Vagina (tissue), 2 donors: ENCODE measurements around the gene GALNT7. TPM values are rescaled to one million over a fixed set of nuclear protein-coding genes. Genes with fewer than 3 reads are reported as not detected.

Experiments used
- DNase-seq, 2 donors: peaks; one replicate each; pipeline ENCODE4 v3.0.0-alpha.2; 2017; ENCODE audit errors: extremely low spot score in 2 of 2
- H3K27ac ChIP-seq: fragments of 200-600 bp; sonication (generic); one replicate; pipeline ENCODE4 v1.5.1; 2019
- H3K27me3 ChIP-seq: fragments of 200-600 bp; sonication (generic); one replicate; pipeline ENCODE4 v1.5.1; 2019
- H3K36me3 ChIP-seq, 2 donors: fragments of 200-600 bp; sonication (generic); one replicate each; pipeline ENCODE4 v1.5.1; 2017 to 2019
- H3K4me1 ChIP-seq: fragments of 200-600 bp; sonication (generic); one replicate; pipeline ENCODE4 v1.5.1; 2019
- H3K4me3 ChIP-seq, 2 donors: fragments of 200-600 bp; sonication (generic); 1 replicate in 1 of 2; 2 replicates in 1 of 2; pipeline ENCODE4 v1.5.1; 2016 to 2019
- H3K9me3 ChIP-seq: fragments of 200-600 bp; sonication (generic); one replicate; pipeline ENCODE4 v1.5.1; 2019
- POLR2A ChIP-seq, 2 donors: fragments of 450-650 bp; IDR thresholded peaks; one replicate each; pipeline ENCODE4 v1.6.1; 2017; ENCODE audit warnings: antibody characterized with exemption in 2 of 2, mild to moderate bottlenecking in 2 of 2, moderate library complexity in 2 of 2
- POLR2AphosphoS5 ChIP-seq, 2 donors: sonication (generic); formaldehyde crosslinking; IDR thresholded peaks; one replicate each; pipeline ENCODE4 v1.9.0; 2017; ENCODE audit warnings: antibody characterized with exemption in 2 of 2, mild to moderate bottlenecking in 2 of 2, low read depth in 1 of 2; ENCODE audit not compliant: insufficient read depth in 1 of 2
- intact Hi-C: fragments of 100-400 bp; cut with DNase I; formaldehyde crosslinking; loops from one replicate; pipeline ENCODE4 v1.15.1; 2023
- total RNA-seq: library from RNA; depleted of rRNA; stranded (reverse); fragments of >200 nt; gene quantifications from one replicate; pipeline ENCODE4 v1.2.3, GENCODE V29; 2016
- TF ChIP-seq, protein P1 (sequence below), 3 experiments: fragments of 450-650 bp in 2 of 3; fragments of 200-600 bp in 1 of 3; sonication (generic) in 1 of 3; IDR thresholded peaks; one replicate each; pipeline ENCODE4 v1.5.1; 2017 to 2019; ENCODE audit warnings: antibody characterized with exemption in 3 of 3, mild to moderate bottlenecking in 2 of 3, moderate library complexity in 2 of 3

The GALNT7 gene
- total RNA-seq, 1 donor from 2014 or later: 9.1 TPM

DNA sequence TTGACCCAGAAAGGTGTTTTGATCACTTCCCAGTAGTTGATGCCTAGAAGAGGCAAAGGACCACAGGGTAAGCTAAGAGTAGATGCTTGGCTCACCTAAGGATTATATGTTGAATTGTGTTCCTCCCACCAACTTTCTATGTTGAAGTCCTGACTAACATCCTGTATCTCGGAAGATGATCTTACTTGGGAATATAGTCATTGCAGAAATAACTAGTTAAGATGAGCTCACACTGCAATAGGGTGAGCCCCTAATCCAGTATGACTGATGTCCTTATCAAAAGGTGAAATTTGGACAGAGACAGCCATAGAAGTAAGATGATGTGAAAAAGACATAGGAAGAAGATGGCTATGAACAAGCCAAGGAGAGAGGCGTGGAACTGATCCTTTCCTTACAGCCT, 168.9 kb downstream of the GALNT7 start:
- Histone ChIP-seq H3K36me3 (no peaks in the 10 kb centered on the region), H3K9me3 (no peaks in the 10 kb centered on the region), H3K4me1 (peaks cover 8% of the 10 kb centered on the region), H3K27ac (no peak overlapping the region), H3K4me3 (no peak overlapping the region), H3K27me3 (no peaks in the 10 kb centered on the region)
- DNase-seq: no peak
- intact Hi-C loops: no loop called here
- TF ChIP-seq, protein P1, sequence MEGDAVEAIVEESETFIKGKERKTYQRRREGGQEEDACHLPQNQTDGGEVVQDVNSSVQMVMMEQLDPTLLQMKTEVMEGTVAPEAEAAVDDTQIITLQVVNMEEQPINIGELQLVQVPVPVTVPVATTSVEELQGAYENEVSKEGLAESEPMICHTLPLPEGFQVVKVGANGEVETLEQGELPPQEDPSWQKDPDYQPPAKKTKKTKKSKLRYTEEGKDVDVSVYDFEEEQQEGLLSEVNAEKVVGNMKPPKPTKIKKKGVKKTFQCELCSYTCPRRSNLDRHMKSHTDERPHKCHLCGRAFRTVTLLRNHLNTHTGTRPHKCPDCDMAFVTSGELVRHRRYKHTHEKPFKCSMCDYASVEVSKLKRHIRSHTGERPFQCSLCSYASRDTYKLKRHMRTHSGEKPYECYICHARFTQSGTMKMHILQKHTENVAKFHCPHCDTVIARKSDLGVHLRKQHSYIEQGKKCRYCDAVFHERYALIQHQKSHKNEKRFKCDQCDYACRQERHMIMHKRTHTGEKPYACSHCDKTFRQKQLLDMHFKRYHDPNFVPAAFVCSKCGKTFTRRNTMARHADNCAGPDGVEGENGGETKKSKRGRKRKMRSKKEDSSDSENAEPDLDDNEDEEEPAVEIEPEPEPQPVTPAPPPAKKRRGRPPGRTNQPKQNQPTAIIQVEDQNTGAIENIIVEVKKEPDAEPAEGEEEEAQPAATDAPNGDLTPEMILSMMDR (IDR thresholded peaks at IDR 0.05): no peak
- TF ChIP-seq POLR2AphosphoS5 (IDR thresholded peaks at IDR 0.05; ENCODE audit: insufficient read depth in 1 of 2, low read depth in 1 of 2) (no peak), POLR2A (IDR thresholded peaks at IDR 0.05) (no peak)

DNA sequence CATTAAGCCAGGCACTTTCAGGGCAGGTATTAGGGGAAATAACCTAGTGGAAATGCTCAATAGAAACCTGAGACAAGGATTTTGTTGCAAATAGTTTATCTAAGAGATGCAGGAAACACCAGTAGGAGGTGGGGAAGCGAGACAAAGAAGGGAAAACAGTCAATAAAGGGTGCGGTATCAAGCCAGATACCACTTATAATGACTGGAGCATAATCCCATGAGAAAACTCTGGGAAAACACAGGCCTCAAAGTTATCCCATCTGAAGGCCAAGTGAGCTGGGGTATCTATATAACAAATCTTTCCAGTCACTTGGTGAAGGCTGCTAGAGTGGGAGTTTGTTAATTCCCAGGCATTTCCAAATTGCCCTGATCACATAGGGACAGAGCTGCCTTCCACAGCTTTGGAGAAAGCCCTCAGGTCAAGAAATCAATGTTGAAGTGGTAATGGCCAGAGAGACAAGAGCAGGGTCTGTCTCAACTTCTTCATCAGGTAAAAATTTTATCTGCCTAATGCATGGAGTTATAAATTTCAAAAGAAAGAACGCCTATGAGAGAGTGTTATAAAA, 175.3 kb downstream of the GALNT7 start:
- Histone ChIP-seq H3K27me3 (no peaks in the 10 kb centered on the region), H3K4me3 (no peak overlapping the region), H3K27ac (no peak overlapping the region), H3K4me1 (no peaks in the 10 kb centered on the region), H3K36me3 (no peaks in the 10 kb centered on the region), H3K9me3 (no peaks in the 10 kb centered on the region)
- intact Hi-C loops: no loop called here
- TF ChIP-seq, protein P1 (IDR thresholded peaks at IDR 0.05): no peak
- TF ChIP-seq POLR2AphosphoS5 (IDR thresholded peaks at IDR 0.05; ENCODE audit: insufficient read depth in 1 of 2, low read depth in 1 of 2): no peak
- TF ChIP-seq POLR2A (IDR thresholded peaks at IDR 0.05): no peak
- DNase-seq: no peak

DNA sequence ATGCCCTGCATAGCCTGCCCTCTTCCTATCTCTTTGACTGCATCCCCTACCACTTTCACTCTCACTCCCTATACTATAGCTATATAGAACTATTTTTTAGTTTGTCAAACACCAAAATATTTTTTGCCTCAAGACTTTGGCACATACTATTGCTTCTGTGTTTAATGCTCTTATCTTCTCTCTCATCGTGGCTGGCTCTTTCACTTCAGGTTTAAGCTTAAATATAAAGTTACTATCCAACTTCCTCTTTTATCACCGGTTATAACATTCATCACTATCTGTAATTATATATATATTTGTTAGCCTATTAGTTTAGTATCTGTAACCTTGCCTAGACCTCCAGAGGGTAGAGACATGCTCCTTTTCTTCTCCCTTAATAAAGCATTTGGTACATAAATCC, 177.0 kb downstream of the GALNT7 start:
- TF ChIP-seq POLR2AphosphoS5 (IDR thresholded peaks at IDR 0.05; ENCODE audit: insufficient read depth in 1 of 2, low read depth in 1 of 2): no peak
- TF ChIP-seq, protein P1 (IDR thresholded peaks at IDR 0.05): no peak
- TF ChIP-seq POLR2A (IDR thresholded peaks at IDR 0.05): no peak
- DNase-seq: no peak
- intact Hi-C loops: no loop called here
- no peaks in the 10 kb centered on the region for H3K4me1 ChIP-seq
- no peaks in the 10 kb centered on the region for H3K36me3 ChIP-seq
- no peak overlapping the region for H3K4me3 ChIP-seq
- no peaks in the 10 kb centered on the region for H3K27me3 ChIP-seq
- no peaks in the 10 kb centered on the region for H3K9me3 ChIP-seq
- H3K27ac ChIP-seq: no peak overlapping the region

DNA sequence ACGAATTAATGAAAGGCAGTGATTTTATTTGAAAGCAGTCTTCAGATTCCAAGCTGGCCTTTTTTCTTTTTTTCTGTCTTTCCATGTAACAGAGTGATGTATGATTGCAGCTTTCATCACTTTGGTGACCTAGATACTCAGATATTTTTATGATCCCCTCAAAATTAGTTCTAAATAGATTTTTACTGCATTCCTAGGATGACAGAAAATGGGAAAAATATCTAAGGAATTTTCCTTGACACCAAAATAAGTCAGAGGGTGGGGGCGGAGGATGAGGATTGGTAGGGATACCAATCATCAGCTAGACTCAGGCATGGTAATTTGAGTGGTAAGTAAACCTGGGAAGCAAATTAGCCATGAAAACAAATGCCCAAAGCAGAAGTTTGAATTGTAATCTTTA, 177.5 kb downstream of the GALNT7 start:
- DNase-seq: no peak

DNA sequence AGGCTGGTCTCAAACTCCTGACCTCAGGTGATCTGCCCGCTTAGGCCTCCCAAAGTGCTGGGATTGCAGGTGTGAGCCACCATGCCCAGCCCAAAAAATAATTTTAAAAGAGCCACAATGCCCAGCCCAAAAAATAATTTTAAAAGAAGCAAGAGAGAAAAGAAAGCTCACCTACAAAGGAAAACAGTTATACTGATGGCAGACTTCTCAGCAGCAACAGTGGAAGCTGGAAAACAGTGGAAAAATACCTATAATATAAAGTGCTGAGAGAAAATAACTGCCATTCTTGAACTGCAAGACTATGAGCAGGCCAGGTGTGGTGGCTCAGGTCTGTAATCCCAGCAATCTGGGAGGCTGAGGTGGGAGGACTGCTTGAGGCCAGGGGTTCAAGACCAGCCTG, 178.9 kb downstream of the GALNT7 start:
- TF ChIP-seq POLR2AphosphoS5 (IDR thresholded peaks at IDR 0.05; ENCODE audit: insufficient read depth in 1 of 2, low read depth in 1 of 2) (no peak), POLR2A (IDR thresholded peaks at IDR 0.05) (no peak)
- TF ChIP-seq, protein P1 (IDR thresholded peaks at IDR 0.05): no peak
- Histone ChIP-seq H3K27ac (no peak overlapping the region), H3K27me3 (no peaks in the 10 kb centered on the region), H3K4me1 (no peaks in the 10 kb centered on the region), H3K36me3 (no peaks in the 10 kb centered on the region), H3K9me3 (no peaks in the 10 kb centered on the region), H3K4me3 (no peak overlapping the region)
- intact Hi-C loops: no loop called here
- DNase-seq: no peak

More for the DNA sequence above, 177.5 kb downstream of the GALNT7 start:
- TF ChIP-seq, protein P1 (IDR thresholded peaks at IDR 0.05): no peak
- TF ChIP-seq POLR2AphosphoS5 (IDR thresholded peaks at IDR 0.05; ENCODE audit: insufficient read depth in 1 of 2, low read depth in 1 of 2): no peak
- no peak for TF ChIP-seq POLR2A (IDR thresholded peaks at IDR 0.05)
- Histone ChIP-seq H3K27me3 (no peaks in the 10 kb centered on the region), H3K36me3 (no peaks in the 10 kb centered on the region), H3K4me1 (no peaks in the 10 kb centered on the region), H3K27ac (no peak overlapping the region), H3K4me3 (no peak overlapping the region), H3K9me3 (no peaks in the 10 kb centered on the region)
- intact Hi-C loops: no loop called here
